ENCODE measurements around the gene MAP2K1.

The MAP2K1 gene

GRCh38 chr15:66399276-66399675 is 12.6 kb downstream of the MAP2K1 start:
- H3K36me3 ChIP-seq (ENCODE audit: control insufficient read depth in 1 of 2, insufficient read depth in 2 of 2, low read length in 2 of 2): no peaks in the 10 kb centered on the region
- no peaks in the 10 kb centered on the region for H3K27me3 ChIP-seq (ENCODE audit: low read depth, low read length)
- H3K4me3 ChIP-seq (ENCODE audit: low read depth in 1 of 2, low read length in 2 of 2): no peak overlapping the region
- no peaks in the 10 kb centered on the region for H3K9me3 ChIP-seq (ENCODE audit: control insufficient read depth in 1 of 2, low read length in 2 of 2)
- no peak overlapping the region for H3K27ac ChIP-seq (ENCODE audit: low read length)
- H3K4me1 ChIP-seq (ENCODE audit: control insufficient read depth in 1 of 2, insufficient read depth in 2 of 2, low read length in 2 of 2): peaks cover 0 to 9% of the 10 kb centered on the region in 2 donors

GRCh38 chr15:66400351-66400774 is 13.7 kb downstream of the MAP2K1 start:
- H3K36me3 ChIP-seq (ENCODE audit: control insufficient read depth in 1 of 2, insufficient read depth in 2 of 2, low read length in 2 of 2): no peaks in the 10 kb centered on the region
- peaks cover 5 to 18% of the 10 kb centered on the region in 2 donors for H3K4me1 ChIP-seq (ENCODE audit: control insufficient read depth in 1 of 2, insufficient read depth in 2 of 2, low read length in 2 of 2)
- H3K27me3 ChIP-seq (ENCODE audit: low read depth, low read length): no peaks in the 10 kb centered on the region
- H3K4me3 ChIP-seq (ENCODE audit: low read depth in 1 of 2, low read length in 2 of 2): no peak overlapping the region
- no peak overlapping the region for H3K27ac ChIP-seq (ENCODE audit: low read length)
- H3K9me3 ChIP-seq (ENCODE audit: control insufficient read depth in 1 of 2, low read length in 2 of 2): no peaks in the 10 kb centered on the region

- Histone ChIP-seq H3K9me3 (ENCODE audit: control insufficient read depth in 1 of 2, low read length in 2 of 2) (no peaks in the 10 kb centered on the region), H3K27ac (ENCODE audit: low read length) (no peak overlapping the region), H3K27me3 (ENCODE audit: low read depth, low read length) (no peaks in the 10 kb centered on the region), H3K4me3 (ENCODE audit: low read depth in 1 of 2, low read length in 2 of 2) (no peak overlapping the region), H3K4me1 (ENCODE audit: control insufficient read depth in 1 of 2, insufficient read depth in 2 of 2, low read length in 2 of 2) (peaks cover 5 to 22% of the 10 kb centered on the region in 2 donors), H3K36me3 (ENCODE audit: control insufficient read depth in 1 of 2, insufficient read depth in 2 of 2, low read length in 2 of 2) (no peaks in the 10 kb centered on the region)
Measured at GRCh38 chr15:66401130-66402021, 14.7 kb downstream of the MAP2K1 start.

- Histone ChIP-seq H3K36me3 (ENCODE audit: control insufficient read depth in 1 of 2, insufficient read depth in 2 of 2, low read length in 2 of 2) (no peaks in the 10 kb centered on the region), H3K27ac (ENCODE audit: low read length) (no peak overlapping the region), H3K4me3 (ENCODE audit: low read depth in 1 of 2, low read length in 2 of 2) (no peak overlapping the region), H3K9me3 (ENCODE audit: control insufficient read depth in 1 of 2, low read length in 2 of 2) (no peaks in the 10 kb centered on the region), H3K27me3 (ENCODE audit: low read depth, low read length) (no peaks in the 10 kb centered on the region), H3K4me1 (ENCODE audit: control insufficient read depth in 1 of 2, insufficient read depth in 2 of 2, low read length in 2 of 2) (peaks cover 5 to 22% of the 10 kb centered on the region in 2 donors)
Measured at GRCh38 chr15:66402761-66403284, 16.1 kb downstream of the MAP2K1 start.

GRCh38 chr15:66403323-66403722 is 16.6 kb downstream of the MAP2K1 start:
- H3K36me3 ChIP-seq (ENCODE audit: control insufficient read depth in 1 of 2, insufficient read depth in 2 of 2, low read length in 2 of 2): no peaks in the 10 kb centered on the region
- H3K27me3 ChIP-seq (ENCODE audit: low read depth, low read length): no peaks in the 10 kb centered on the region
- H3K27ac ChIP-seq (ENCODE audit: low read length): no peak overlapping the region
- H3K4me1 ChIP-seq (ENCODE audit: control insufficient read depth in 1 of 2, insufficient read depth in 2 of 2, low read length in 2 of 2): peaks cover 8 to 22% of the 10 kb centered on the region in 2 donors
- H3K9me3 ChIP-seq (ENCODE audit: control insufficient read depth in 1 of 2, low read length in 2 of 2): no peaks in the 10 kb centered on the region
- H3K4me3 ChIP-seq (ENCODE audit: low read depth in 1 of 2, low read length in 2 of 2): no peak overlapping the region

- no peak overlapping the region for H3K4me3 ChIP-seq (ENCODE audit: low read depth in 1 of 2, low read length in 2 of 2)
Measured at GRCh38 chr15:66404122-66404521, 17.4 kb downstream of the MAP2K1 start.

GRCh38 chr15:66404532-66404931 is 17.8 kb downstream of the MAP2K1 start:
- peaks cover 8 to 22% of the 10 kb centered on the region in 2 donors for H3K4me1 ChIP-seq (ENCODE audit: control insufficient read depth in 1 of 2, insufficient read depth in 2 of 2, low read length in 2 of 2)
- no peak overlapping the region for H3K27ac ChIP-seq (ENCODE audit: low read length)
- H3K4me3 ChIP-seq (ENCODE audit: low read depth in 1 of 2, low read length in 2 of 2): no peak overlapping the region
- H3K9me3 ChIP-seq (ENCODE audit: control insufficient read depth in 1 of 2, low read length in 2 of 2): no peaks in the 10 kb centered on the region
- H3K27me3 ChIP-seq (ENCODE audit: low read depth, low read length): no peaks in the 10 kb centered on the region
- H3K36me3 ChIP-seq (ENCODE audit: control insufficient read depth in 1 of 2, insufficient read depth in 2 of 2, low read length in 2 of 2): no peaks in the 10 kb centered on the region

More at GRCh38 chr15:66404122-66404521, 17.4 kb downstream of the MAP2K1 start:
- H3K27me3 ChIP-seq (ENCODE audit: low read depth, low read length): no peaks in the 10 kb centered on the region
- peaks cover 8 to 22% of the 10 kb centered on the region in 2 donors for H3K4me1 ChIP-seq (ENCODE audit: control insufficient read depth in 1 of 2, insufficient read depth in 2 of 2, low read length in 2 of 2)
- no peaks in the 10 kb centered on the region for H3K36me3 ChIP-seq (ENCODE audit: control insufficient read depth in 1 of 2, insufficient read depth in 2 of 2, low read length in 2 of 2)
- H3K27ac ChIP-seq (ENCODE audit: low read length): no peak overlapping the region
- no peaks in the 10 kb centered on the region for H3K9me3 ChIP-seq (ENCODE audit: control insufficient read depth in 1 of 2, low read length in 2 of 2)

GRCh38 chr15:66405007-66405406 is 18.3 kb downstream of the MAP2K1 start:
- no peaks in the 10 kb centered on the region for H3K36me3 ChIP-seq (ENCODE audit: control insufficient read depth in 1 of 2, insufficient read depth in 2 of 2, low read length in 2 of 2)
- H3K4me1 ChIP-seq (ENCODE audit: control insufficient read depth in 1 of 2, insufficient read depth in 2 of 2, low read length in 2 of 2): peaks cover 8 to 22% of the 10 kb centered on the region in 2 donors
- H3K9me3 ChIP-seq (ENCODE audit: control insufficient read depth in 1 of 2, low read length in 2 of 2): no peaks in the 10 kb centered on the region
- H3K27ac ChIP-seq (ENCODE audit: low read length): no peak overlapping the region
- no peak overlapping the region for H3K4me3 ChIP-seq (ENCODE audit: low read depth in 1 of 2, low read length in 2 of 2)
- H3K27me3 ChIP-seq (ENCODE audit: low read depth, low read length): no peaks in the 10 kb centered on the region

- Histone ChIP-seq H3K9me3 (ENCODE audit: control insufficient read depth in 1 of 2, low read length in 2 of 2) (no peaks in the 10 kb centered on the region), H3K4me3 (ENCODE audit: low read depth in 1 of 2, low read length in 2 of 2) (no peak overlapping the region), H3K36me3 (ENCODE audit: control insufficient read depth in 1 of 2, insufficient read depth in 2 of 2, low read length in 2 of 2) (no peaks in the 10 kb centered on the region), H3K27me3 (ENCODE audit: low read depth, low read length) (no peaks in the 10 kb centered on the region), H3K4me1 (ENCODE audit: control insufficient read depth in 1 of 2, insufficient read depth in 2 of 2, low read length in 2 of 2) (peaks cover 8 to 22% of the 10 kb centered on the region in 2 donors), H3K27ac (ENCODE audit: low read length) (no peak overlapping the region)
Measured at GRCh38 chr15:66405615-66406014, 18.9 kb downstream of the MAP2K1 start.

- H3K27ac ChIP-seq (ENCODE audit: low read length): no peak overlapping the region
- no peaks in the 10 kb centered on the region for H3K9me3 ChIP-seq (ENCODE audit: control insufficient read depth in 1 of 2, low read length in 2 of 2)
- H3K36me3 ChIP-seq (ENCODE audit: control insufficient read depth in 1 of 2, insufficient read depth in 2 of 2, low read length in 2 of 2): no peaks in the 10 kb centered on the region
- no peak overlapping the region for H3K4me3 ChIP-seq (ENCODE audit: low read depth in 1 of 2, low read length in 2 of 2)
- peaks cover 8 to 27% of the 10 kb centered on the region in 2 donors for H3K4me1 ChIP-seq (ENCODE audit: control insufficient read depth in 1 of 2, insufficient read depth in 2 of 2, low read length in 2 of 2)
- H3K27me3 ChIP-seq (ENCODE audit: low read depth, low read length): no peaks in the 10 kb centered on the region
Measured at GRCh38 chr15:66408254-66408653, 21.5 kb downstream of the MAP2K1 start.

GRCh38 chr15:66408675-66409282 is 22.1 kb downstream of the MAP2K1 start:
- no peak overlapping the region for H3K27ac ChIP-seq (ENCODE audit: low read length)
- H3K4me1 ChIP-seq (ENCODE audit: control insufficient read depth in 1 of 2, insufficient read depth in 2 of 2, low read length in 2 of 2): peaks cover 8 to 27% of the 10 kb centered on the region in 2 donors
- no peaks in the 10 kb centered on the region for H3K9me3 ChIP-seq (ENCODE audit: control insufficient read depth in 1 of 2, low read length in 2 of 2)
- H3K4me3 ChIP-seq (ENCODE audit: low read depth in 1 of 2, low read length in 2 of 2): no peak overlapping the region
- no peaks in the 10 kb centered on the region for H3K36me3 ChIP-seq (ENCODE audit: control insufficient read depth in 1 of 2, insufficient read depth in 2 of 2, low read length in 2 of 2)
- H3K27me3 ChIP-seq (ENCODE audit: low read depth, low read length): no peaks in the 10 kb centered on the region

Measured in muscle layer of duodenum (tissue), 2 donors.